ENCODE results near the gene PIAS1. TPM values are rescaled to one million over a fixed set of nuclear protein-coding genes. Genes with fewer than 3 reads are reported as not detected.

PIAS1 gene
- total RNA-seq, 1 donor from 2014 or later, result 71.1 TPM

GRCh38 chr15:68143785-68144184 lies 89.7 kb downstream of the PIAS1 start:
- no peak overlapping the region for H3K4me3 Mint-ChIP-seq
- H3K9me3 Mint-ChIP-seq, result no peaks in the 10 kb centered on the region
- no peak for TF ChIP-seq CTCF (IDR thresholded peaks at IDR 0.05; ENCODE audit: unreplicated experiment)
- no peak for DNase-seq (ENCODE audit: low spot score in 2 of 2, unreplicated experiment in 2 of 2)
- peaks cover 28% of the 10 kb centered on the region for H3K36me3 Mint-ChIP-seq
- H3K27me3 Mint-ChIP-seq (ENCODE audit: low read depth), result no peaks in the 10 kb centered on the region
- no peak overlapping the region for H3K27ac Mint-ChIP-seq
- peaks cover 4% of the 10 kb centered on the region for H3K4me1 Mint-ChIP-seq

DNA sequence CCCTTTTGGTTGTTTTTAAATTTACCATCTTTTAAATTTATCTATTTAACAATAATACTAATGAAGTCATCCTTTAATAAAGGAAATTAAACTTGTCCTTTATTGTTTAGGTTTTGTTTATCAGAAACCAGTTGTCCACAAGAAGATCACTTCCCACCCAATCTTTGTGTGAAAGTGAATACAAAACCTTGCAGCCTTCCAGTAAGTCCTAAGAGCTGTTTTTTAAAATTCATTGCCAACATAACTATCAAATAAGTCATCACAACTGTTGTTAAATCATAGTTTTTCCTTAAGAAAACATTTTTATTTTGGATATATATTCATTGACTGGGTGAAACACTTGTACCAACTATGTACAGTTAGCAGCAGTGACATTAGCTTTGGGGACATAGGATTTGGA lies 91.6 kb downstream of the PIAS1 start:
- DNase-seq (ENCODE audit: low spot score in 2 of 2, unreplicated experiment in 2 of 2), result no peak
- TF ChIP-seq CTCF (IDR thresholded peaks at IDR 0.05; ENCODE audit: unreplicated experiment), result no peak
- H3K4me3 Mint-ChIP-seq, result no peak overlapping the region
- H3K4me1 Mint-ChIP-seq, result peaks cover 4% of the 10 kb centered on the region
- H3K36me3 Mint-ChIP-seq, result peaks cover 22% of the 10 kb centered on the region
- no peaks in the 10 kb centered on the region for H3K27me3 Mint-ChIP-seq (ENCODE audit: low read depth)
- no peaks in the 10 kb centered on the region for H3K9me3 Mint-ChIP-seq
- H3K27ac Mint-ChIP-seq, result no peak overlapping the region

DNA sequence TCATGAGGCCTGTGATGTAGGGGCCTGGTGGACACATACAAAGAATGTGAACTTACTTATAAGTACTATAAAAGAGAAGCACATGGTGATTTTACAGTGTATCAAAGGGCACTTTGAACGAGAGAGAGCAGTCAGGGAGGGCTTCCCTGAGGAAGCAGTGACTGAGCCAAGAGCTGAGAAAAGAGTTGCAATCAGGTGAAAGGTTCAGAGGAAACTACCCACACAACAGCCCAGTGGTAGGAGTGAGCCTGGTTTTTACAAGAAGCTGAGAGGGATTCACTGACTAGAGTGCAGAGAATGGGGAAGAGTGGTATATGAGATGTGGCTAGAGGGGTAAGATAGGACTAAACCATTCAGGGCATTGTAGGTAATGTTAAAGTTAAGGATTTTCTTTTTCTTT lies 93.9 kb downstream of the PIAS1 start:
- no peak for TF ChIP-seq CTCF (IDR thresholded peaks at IDR 0.05; ENCODE audit: unreplicated experiment)
- peaks cover 26% of the 10 kb centered on the region for H3K36me3 Mint-ChIP-seq
- H3K27ac Mint-ChIP-seq, result no peak overlapping the region
- H3K9me3 Mint-ChIP-seq, result no peaks in the 10 kb centered on the region
- no peak overlapping the region for H3K4me3 Mint-ChIP-seq
- peaks cover 11% of the 10 kb centered on the region for H3K4me1 Mint-ChIP-seq
- no peak for DNase-seq (ENCODE audit: low spot score in 2 of 2, unreplicated experiment in 2 of 2)
- H3K27me3 Mint-ChIP-seq (ENCODE audit: low read depth), result no peaks in the 10 kb centered on the region

GRCh38 chr15:68149059-68149458 lies 94.9 kb downstream of the PIAS1 start:
- Mint-ChIP-seq H3K27me3 (ENCODE audit: low read depth) (no peaks in the 10 kb centered on the region), H3K4me3 (no peak overlapping the region)
- no peak for DNase-seq (ENCODE audit: low spot score in 2 of 2, unreplicated experiment in 2 of 2)

DNA sequence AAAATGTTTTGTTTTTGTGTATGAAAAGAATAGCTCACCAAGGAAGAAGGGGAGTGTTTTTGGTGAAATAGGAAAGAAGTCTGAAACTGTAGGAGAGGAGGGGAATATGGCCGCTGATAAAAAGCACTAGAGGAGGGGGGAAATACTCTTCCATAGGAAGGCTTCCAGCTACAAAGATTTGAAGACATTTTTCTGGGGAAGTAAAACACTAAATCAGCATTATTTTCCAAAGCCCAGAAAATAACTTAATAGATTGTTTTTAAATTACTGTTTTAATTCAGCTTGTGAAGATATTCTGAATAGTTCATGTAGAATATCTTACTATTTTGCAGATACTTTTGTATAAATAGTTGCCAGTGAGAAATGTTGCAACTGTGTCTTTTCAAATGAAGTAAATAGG lies 96.1 kb downstream of the PIAS1 start:
- Mint-ChIP-seq H3K9me3 (no peaks in the 10 kb centered on the region), H3K27ac (peak overlapping the region; percentile 42), H3K4me1 (peaks cover 18% of the 10 kb centered on the region), H3K4me3 (no peak overlapping the region), H3K36me3 (peaks cover 24% of the 10 kb centered on the region), H3K27me3 (ENCODE audit: low read depth) (no peaks in the 10 kb centered on the region)
- TF ChIP-seq CTCF (IDR thresholded peaks at IDR 0.05; ENCODE audit: unreplicated experiment), result no peak
- DNase-seq (ENCODE audit: low spot score in 2 of 2, unreplicated experiment in 2 of 2), result no peak

More at GRCh38 chr15:68149059-68149458, 94.9 kb downstream of the PIAS1 start:
- peak overlapping the region; percentile 4 for H3K27ac Mint-ChIP-seq
- no peak for TF ChIP-seq CTCF (IDR thresholded peaks at IDR 0.05; ENCODE audit: unreplicated experiment)
- peaks cover 22% of the 10 kb centered on the region for H3K36me3 Mint-ChIP-seq
- peaks cover 10% of the 10 kb centered on the region for H3K4me1 Mint-ChIP-seq
- no peaks in the 10 kb centered on the region for H3K9me3 Mint-ChIP-seq

GRCh38 chr15:68151277-68151676 lies 97.2 kb downstream of the PIAS1 start:
- H3K9me3 Mint-ChIP-seq, result no peaks in the 10 kb centered on the region
- H3K27me3 Mint-ChIP-seq (ENCODE audit: low read depth), result no peaks in the 10 kb centered on the region
- no peak for DNase-seq (ENCODE audit: low spot score in 2 of 2, unreplicated experiment in 2 of 2)
- TF ChIP-seq CTCF (IDR thresholded peaks at IDR 0.05; ENCODE audit: unreplicated experiment), result no peak
- no peak overlapping the region for H3K4me3 Mint-ChIP-seq
- peaks cover 20% of the 10 kb centered on the region for H3K36me3 Mint-ChIP-seq
- peaks cover 18% of the 10 kb centered on the region for H3K4me1 Mint-ChIP-seq
- H3K27ac Mint-ChIP-seq, result peak overlapping the region; percentile 77

All from mesothelial cell of epicardium (in vitro differentiated cells).